ENCODE measurements around the gene KLHL2.

GRCh38 chr4:165185448-165185847 is 21.9 kb upstream of the KLHL2 start:
- TF ChIP-seq ZSCAN4 (tag by site-specific recombination; IDR thresholded peaks at IDR 0.05) (no peak), ZNF366 (tag by site-specific recombination; conservative IDR thresholded peaks at IDR 0.05) (no peak), ATF2 (tag by site-specific recombination; IDR thresholded peaks at IDR 0.05; ENCODE audit: low read depth) (no peak)

Measured in HEK293 (cell line).